HG03442 (cell line): ENCODE data around the gene UHMK1.
"Not testable (repeated sequence)": the region's sequence is repeated elsewhere in the genome, so short reads cannot be mapped to it uniquely, and the experiment has no call there.

ENCODE experiments used
- ATAC-seq: cut with Tn5 transposase; IDR thresholded peaks from one replicate; pipeline ENCODE4 v1.9.1; 2021; ENCODE audit warnings: mild to moderate bottlenecking, moderate library complexity; ENCODE audit not compliant: unreplicated experiment

The UHMK1 gene, protein sequence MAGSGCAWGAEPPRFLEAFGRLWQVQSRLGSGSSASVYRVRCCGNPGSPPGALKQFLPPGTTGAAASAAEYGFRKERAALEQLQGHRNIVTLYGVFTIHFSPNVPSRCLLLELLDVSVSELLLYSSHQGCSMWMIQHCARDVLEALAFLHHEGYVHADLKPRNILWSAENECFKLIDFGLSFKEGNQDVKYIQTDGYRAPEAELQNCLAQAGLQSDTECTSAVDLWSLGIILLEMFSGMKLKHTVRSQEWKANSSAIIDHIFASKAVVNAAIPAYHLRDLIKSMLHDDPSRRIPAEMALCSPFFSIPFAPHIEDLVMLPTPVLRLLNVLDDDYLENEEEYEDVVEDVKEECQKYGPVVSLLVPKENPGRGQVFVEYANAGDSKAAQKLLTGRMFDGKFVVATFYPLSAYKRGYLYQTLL

DNA sequence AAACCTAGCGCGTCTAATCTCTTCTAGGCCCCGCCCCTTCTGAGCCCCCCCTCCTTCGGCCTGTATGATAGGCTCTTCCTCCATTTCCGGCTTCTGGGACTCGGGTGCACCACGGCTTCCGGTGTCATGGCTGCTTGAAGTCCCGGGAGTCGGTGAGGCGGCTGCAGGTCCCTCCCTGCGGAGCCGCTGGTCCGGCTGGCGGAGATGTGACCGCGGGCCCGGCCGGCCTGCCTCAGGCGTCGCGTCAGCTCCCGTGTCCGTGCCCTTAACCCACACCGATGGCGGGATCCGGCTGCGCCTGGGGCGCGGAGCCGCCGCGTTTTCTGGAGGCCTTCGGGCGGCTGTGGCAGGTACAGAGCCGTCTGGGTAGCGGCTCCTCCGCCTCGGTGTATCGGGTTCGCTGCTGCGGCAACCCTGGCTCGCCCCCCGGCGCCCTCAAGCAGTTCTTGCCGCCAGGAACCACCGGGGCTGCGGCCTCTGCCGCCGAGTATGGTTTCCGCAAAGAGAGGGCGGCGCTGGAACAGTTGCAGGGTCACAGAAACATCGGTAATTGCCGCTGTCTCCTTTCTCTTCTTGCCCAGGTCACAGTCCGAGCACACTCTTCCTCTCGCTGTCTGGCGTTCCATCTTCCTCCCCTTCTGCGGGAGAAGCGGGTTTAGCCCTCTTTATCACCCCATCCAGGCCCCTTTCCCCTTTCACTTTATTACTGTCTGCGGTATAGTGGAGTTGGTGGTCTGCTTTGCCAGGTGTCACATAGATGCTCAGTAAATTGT lies at the start of gene UHMK1:
TSS of gene UHMK1 (plus strand) at position 96 of the 773 bp plus-strand sequence. CDS start at position 279, 183 bp downstream.
- peak; percentile 97 for ATAC-seq

DNA sequence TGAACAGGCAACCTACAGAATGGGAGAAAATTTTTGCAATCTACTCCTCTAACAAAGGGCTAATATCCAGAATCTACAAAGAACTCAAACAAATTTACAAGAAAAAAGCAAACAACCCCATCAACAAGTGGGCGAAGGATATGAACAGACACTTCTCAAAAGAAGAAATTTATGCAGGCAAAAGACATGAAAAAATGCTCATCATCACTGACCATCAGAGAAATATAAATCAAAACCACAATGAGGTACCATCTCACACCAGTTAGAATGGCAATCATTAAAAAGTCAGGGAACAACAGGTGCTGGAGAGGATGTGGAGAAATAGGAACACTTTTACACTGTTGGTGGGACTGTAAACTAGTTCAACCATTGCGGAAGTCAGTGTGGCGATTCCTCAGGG lies 43.3 kb upstream of the UHMK1 start:
- not testable (repeated sequence) for ATAC-seq

DNA sequence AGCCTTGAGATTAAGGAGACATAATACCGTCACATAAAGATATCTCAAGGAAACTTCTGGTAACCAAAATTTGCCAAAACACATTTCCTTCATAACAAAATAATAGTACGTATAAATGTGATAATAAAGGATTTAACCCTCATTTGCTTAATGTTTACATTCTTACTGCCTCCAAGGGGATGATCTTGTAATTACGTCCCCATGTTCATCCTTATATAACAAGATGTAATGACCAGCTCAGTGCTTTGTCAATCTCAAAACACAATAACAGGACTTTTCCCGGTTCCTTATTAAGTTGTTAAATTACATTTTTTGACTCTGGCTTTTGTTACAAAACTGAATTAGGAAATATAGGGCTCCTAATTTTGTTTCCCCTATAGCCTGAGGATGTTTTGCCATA lies 41.3 kb upstream of the UHMK1 start:
- ATAC-seq = no peak

DNA sequence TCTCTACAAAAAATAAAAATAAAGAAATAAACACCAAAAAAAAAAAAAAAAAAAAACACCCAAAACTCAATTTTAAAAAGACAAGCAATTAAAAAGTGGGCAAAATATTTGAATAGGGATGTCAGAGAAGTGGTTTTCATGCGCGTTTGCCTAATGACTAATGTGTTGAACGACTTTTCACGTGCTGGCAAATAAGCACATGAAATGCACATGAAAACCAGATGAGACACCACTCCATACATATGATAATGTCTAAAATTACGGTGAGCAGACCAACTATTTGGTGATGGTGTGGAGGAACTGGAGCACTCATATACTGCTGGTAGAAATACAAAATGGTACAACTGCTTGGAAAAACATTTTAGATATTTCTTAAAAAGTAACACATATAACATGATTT lies 39.4 kb upstream of the UHMK1 start:
- ATAC-seq = no peak

DNA sequence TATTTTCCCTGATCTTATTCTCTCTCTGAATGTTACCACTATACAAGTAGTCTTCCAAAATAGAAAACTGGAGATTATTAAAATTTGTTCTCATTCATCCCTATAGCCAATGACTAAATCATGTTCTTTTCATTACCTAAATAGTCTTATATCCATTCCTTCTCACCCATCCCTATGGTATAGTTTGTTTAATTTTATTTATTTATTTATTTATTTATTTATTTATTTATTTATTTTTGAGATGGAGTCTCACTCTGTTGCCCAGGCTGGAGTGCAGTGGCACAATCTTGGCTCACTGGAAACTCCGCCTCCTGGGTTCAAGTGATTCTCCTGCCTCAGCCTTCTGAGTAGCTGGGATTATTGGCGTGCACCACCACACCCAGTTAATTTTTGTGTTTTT lies 35.2 kb upstream of the UHMK1 start:
- not testable (repeated sequence) for ATAC-seq

DNA sequence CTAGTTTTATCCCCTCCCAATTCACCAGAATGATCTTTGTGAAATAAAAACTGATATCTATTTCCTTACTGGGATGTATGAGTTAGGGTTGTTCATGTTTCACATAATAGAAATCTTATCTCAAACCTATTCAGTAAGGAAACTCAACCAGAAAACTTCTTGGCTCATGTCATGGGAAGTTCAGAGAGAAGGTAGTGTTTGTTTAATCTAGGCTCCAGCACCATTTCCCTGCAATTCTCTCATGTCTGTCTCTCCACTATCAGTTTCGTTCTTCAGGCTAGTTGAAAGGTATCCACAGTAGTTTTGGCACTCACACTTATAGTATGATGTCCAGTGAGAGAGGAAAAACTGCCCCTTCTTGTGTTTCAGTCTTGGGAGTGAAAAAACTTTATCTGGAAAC lies 34.6 kb upstream of the UHMK1 start:
- no peak for ATAC-seq

DNA sequence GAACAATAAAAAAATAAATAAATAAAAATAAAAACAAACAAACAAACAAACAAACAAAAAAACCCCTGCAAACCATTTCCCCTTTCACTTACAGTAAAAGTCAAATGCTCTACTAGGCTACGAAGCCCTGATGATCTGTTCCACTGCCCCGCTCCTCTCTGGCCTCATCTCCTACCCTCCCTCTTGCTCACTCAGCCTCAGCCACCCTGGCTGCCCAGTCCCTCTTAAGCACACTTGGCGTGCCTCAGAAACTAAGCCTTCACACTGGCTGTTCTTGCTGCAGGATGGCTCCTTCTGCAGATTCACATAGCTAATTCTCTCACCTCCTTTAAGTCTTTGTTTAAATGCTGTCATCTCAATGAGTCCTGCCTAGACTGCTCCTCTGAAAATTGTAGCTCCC lies 30.8 kb upstream of the UHMK1 start:
- ATAC-seq = no peak

DNA sequence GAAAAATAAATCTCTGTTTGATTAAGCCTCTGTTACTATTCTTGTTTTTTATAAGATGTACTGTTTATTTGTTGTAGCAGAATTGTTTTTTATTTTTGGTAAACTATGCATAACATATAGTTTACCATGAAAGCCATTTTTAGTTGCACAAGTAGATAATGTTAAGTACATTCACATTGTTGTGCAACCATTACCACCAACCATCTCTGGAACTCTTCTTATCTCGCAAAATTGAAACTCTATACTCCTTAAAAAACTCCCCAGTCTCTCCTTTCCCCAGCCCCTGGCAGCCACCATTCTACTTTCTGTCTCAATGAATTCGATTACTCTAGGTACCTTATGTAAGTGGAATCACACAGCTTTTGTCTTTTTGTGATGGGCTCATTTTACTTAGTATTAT lies 27.4 kb upstream of the UHMK1 start:
- ATAC-seq = no peak

DNA sequence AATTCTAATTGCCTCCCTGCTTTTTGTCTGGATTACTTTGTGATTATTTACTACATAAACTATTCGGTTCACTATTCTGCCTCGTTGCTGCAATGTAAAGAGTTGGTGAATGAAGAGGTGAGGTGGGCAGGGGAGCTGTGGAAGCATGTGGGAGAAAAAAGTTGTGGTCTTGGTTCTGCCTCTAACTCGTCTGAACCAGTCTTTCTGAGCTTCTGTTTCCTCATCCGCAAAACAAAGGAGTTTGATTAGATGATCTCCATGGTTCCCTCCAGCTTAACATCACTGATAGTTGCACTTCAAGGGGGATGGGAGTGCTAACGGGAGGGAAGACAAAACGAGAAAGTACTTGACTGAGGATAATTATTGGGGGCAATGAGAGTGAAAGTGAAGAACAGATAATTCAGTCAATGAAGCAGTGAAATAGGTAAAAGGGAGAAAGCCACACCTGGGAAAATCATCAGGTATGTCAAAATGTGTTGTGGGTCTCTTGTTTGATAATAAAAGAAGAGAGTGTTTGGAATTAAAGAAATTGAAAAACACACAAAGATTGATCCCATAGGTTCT lies 26.2 kb upstream of the UHMK1 start:
- no peak for ATAC-seq

DNA sequence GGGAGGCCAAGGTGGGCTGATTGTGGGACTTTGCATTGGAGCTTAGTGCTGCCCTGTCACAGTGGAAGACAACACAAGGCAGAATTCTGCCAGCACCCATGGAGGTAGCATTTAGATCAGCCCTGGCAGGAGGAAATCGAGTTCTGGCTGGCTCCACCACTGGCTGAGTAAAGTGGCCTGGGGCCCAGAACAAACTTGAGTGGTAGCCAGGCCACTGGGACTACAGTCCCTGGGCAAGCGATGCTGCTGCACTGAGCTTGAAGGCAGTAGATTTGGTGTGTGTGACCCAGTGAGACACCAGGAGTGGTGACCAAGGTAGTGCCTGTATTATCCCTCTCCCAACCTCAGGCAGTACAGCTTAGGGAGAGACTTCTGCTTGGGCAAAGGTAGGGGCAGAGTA lies 22.5 kb upstream of the UHMK1 start:
- ATAC-seq = no peak

DNA sequence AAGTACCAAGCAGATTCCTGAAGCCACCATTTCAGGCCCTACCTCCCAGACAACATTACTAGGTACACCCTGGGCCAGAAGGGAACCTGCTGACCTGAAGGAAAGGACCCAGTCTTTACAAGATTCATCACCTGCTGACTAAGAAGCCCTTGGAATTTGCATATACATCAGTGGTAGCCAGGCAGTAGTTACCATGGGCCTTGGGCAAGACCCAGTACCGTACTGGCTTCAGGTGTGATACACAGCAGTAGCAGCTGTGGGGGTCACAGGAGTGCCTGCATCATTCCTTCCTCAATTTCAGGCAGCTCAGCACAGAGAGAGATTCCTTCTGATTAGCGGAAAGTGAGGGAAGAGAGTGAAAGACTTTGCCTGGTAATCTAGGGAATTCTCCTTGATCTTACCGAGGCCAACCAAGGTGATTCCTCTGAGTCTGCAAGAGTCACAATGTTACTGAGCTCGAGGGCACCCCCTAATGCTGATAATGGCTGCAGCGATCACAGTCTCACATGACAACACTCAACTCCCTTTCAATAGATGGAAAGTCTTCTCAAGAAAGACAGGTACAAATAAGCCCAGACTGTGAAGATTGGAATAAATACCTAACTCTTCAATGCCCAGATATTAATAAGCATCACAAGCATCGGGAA lies 22.0 kb upstream of the UHMK1 start:
- ATAC-seq = no peak

DNA sequence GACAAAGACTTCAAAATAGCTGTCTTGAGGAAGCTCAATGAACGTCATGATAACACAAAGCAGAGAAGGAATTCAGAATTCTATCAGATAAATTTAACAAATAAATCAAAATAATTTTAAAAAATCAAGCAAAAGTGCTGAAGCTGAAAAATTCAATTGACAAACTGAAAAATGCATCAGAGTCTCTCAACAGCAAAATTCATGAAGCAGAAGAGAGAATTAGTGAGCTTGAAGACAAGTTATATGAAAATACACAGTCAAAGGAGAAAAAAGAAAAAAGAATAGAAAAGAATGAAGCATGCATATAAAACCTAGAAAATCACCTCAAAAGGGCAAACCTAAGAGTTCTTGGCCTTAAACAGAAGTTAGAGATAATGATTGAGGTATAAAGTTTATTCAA lies 21.0 kb upstream of the UHMK1 start:
- ATAC-seq = no peak

DNA sequence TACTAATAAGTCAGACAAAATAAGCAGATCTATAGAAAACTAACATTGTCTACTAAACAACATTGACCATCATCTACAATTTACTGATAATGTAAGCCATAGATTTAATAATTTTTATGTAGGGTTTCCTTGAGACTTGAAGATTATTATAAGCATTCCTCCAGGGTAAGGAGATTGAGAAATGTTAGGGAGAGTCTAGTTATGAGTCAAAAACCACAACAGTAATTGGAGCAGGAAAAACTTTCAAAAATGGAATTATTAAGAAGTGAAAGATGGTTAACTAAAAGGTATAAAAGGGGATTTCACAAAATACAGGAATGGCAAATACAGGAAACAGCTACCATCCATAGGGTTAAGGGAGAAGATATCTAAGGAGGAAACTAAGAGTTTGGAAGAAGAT lies 12.4 kb upstream of the UHMK1 start:
- ATAC-seq = no peak

DNA sequence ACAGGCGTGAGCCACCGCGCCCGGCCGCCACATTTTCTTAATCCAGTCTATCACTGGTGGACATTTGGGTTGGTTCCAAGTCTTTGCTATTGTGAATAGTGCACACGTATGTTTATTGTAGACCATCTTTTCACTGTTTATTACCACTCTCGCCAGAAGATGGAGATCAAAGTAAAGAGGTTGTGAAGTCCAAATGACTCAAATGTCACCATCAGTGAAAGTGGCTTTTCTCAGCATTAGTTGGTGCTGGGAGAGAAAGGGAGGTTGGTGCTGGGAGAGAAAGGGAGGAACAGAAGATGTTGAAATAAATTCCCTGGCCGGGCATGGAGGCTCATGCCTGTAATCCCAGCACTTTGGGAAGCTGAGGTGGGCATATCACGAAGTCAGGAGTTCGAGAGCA lies 10.4 kb upstream of the UHMK1 start:
- no peak for ATAC-seq

DNA sequence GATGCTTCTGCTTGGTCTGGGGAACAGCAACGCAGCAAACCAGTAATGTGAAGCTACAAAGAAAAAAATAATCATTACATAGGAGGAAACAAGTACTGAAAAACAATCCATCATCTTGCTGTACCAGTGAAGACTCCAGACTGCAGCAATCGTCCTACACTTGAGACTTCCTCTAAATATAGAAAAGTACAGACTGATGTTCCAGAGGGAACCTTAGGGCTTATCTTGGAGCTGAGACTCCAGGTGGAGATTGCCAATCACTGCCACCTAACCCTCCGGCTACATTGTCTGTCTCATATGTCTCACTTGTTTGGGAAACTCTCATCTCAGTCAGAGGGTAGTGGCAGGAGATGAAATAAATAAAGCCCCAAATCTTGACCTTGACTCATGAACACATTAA lies 9.4 kb upstream of the UHMK1 start:
- no peak for ATAC-seq

DNA sequence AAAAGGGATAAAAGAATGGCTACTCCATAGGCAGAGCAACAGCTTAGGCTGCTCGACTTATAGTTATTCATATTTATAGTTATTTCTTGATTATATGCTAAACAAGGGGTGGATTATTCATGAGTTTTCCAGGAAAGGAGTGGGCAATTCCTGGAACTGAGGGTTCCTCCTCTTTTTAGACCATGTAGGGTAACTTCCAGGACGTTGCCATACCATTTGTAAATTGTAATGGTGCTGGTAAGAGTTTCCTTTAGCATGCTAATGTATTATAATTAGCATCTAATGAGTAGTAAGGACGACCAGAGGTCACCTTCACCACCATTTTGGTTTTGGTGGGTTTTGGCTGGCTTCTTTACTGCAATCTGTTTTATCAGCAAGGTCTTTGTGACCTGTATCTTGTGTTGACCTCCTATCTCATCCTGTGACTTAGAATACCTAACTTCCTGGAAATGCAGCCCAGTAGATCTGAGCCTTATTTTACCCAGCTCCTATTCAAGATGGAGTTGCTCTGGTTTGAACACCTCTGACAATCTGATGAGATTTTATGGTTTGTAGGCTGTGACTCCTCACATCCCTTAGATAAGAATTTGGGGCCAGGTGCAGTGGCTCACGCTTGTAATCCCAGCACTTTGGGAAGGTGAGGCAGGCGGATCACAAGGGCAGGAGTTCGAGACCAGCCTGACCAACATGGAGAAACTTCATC lies 1.9 kb upstream of the UHMK1 start:
- ATAC-seq = not testable (repeated sequence)

DNA sequence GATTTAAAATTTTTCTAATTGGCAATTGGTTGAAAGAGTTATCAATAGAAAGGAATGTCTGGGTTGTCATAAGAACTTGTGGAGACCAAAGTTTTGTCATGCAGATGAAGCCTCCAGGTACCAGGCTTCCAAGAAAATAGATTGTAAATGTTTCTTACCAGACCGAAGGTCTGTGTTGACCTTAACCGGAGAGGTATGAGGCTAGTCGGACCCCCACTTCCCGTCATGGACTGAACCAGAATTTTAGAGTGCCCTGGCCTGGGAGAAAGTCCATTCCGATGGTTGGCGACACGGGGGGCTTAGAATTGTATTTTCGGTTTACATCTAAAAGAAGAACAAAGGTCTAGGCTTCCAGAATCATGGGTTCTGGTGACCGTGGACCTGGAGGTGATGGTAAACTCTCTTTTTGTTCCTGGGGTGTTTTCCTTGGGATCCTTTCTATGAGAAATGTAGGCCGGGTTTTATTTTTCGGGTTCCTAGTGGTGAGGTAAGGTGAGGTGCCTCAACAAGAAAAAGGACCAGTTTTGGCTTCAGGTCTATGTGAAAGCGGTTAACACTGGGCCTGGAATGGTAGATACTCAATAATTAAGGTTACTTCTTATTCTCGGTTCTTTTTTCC lies 405 bp upstream of the UHMK1 start:
- no peak for ATAC-seq

DNA sequence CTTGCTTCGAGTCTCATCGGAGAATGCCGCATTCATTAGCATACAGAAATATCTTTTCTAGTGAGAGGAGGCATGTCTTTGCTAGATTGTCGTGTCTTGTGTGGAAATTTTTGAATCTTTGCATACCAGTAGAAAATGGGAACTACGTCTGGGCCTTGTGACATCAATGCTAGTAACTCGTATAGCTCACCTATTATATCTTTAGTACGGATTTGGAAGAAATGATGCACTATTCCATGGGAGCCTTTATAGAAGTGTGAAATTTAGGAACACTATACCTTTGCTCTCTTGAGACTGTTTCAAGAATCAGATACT lies 835 bp downstream of the UHMK1 start:
- ATAC-seq = no peak

DNA sequence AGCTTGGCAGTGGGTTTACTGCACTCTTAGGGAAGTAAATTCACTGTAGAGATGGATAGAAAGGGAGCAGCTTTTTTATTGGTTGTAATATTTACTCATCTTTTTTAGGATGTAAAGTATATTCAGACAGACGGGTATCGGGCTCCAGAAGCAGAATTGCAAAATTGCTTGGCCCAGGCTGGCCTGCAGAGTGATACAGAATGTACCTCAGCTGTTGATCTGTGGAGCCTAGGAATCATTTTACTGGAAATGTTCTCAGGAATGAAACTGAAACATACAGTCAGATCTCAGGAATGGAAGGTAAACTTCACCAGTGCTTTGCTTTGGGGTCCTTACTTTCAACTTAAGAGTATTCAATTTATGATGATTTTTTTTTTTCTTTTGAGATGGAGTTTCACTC lies 3.2 kb downstream of the UHMK1 start:
- no peak for ATAC-seq

DNA sequence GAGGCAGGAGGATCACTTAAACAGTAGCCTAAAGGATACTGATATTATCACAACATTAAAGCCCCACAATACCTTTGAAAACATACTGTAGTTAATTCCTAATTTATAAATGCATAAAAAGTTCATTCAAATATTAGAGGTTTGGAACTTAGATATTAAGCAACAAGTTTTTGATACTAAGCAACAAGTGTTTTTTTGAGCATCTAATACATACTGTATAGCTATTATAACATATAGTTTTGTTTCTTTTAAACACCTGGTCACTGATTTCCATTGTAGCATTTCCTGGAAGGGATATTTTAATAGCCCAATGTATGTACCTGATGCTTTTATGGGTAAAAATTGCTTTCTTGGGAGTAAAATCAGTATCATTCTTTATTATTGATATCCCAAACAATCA lies 4.5 kb downstream of the UHMK1 start:
- ATAC-seq = no peak

DNA sequence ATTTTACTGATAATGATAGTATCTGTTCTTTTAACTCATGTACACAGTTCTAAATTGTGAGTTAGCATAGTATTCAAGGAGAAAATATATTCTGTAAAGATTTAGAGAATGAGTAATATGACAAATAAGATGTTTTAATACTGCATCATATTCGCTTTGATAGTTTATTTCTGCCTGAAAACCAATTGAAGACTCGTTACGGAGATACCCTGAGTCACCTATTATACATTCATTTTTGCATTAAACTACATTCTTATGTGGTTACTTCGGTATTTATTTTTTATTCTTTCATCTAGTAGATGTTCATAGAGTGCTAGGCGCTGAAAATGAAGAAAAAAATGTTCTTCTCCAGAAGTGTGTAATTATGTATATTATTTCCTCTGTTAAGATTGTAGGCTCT lies 5.3 kb downstream of the UHMK1 start:
- ATAC-seq = no peak
